Gastroesophageal sphincter (tissue), 4 donors: ENCODE data around the gene ACADVL. TPM values are rescaled to one million over a fixed set of nuclear protein-coding genes. Genes with fewer than 3 reads are reported as not detected.

ENCODE experiments used
- ATAC-seq: fragments of 150-250 bp; one replicate; pipeline ENCODE4 v1.9.1; 2016; ENCODE audit warnings: mild to moderate bottlenecking, moderate library complexity
- H3K27ac ChIP-seq, 4 donors: fragments of 200-600 bp; sonication (generic) in 3 of 4; 1 replicate in 3 of 4; 2 replicates in 1 of 4; pipeline ENCODE4 v1.5.1; 2016 to 2019
- H3K27me3 ChIP-seq: fragments of 200-600 bp; sonication (generic); one replicate; pipeline ENCODE4 v1.5.1; 2019
- H3K36me3 ChIP-seq, 2 donors: fragments of 200-600 bp; sonication (generic); one replicate each; pipeline ENCODE4 v1.5.1; 2019; ENCODE audit warnings: control low read depth in 1 of 2
- H3K4me1 ChIP-seq, 3 donors: fragments of 200-600 bp; sonication (generic); 1 replicate in 2 of 3; 2 replicates in 1 of 3; pipeline ENCODE4 v1.5.1; 2016 to 2019; ENCODE audit warnings: control low read depth in 2 of 3
- H3K4me3 ChIP-seq, 2 donors: fragments of 200-600 bp; sonication (generic); one replicate each; pipeline ENCODE4 v1.5.1; 2019; ENCODE audit warnings: mild to moderate bottlenecking in 1 of 2, moderate library complexity in 1 of 2
- H3K9me3 ChIP-seq, 3 donors: fragments of 200-600 bp; sonication (generic); one replicate each; pipeline ENCODE4 v1.5.1; 2017 to 2019; ENCODE audit warnings: control low read depth in 2 of 3
- CTCF ChIP-seq, 4 experiments: fragments of 200-600 bp in 2 of 4; fragments of 450-650 bp in 2 of 4; sonication (generic) in 1 of 4; IDR thresholded peaks; one replicate each; pipeline ENCODE4 v1.5.1; 2017 to 2019; ENCODE audit warnings: antibody characterized with exemption in 4 of 4, mild to moderate bottlenecking in 2 of 4, moderate library complexity in 2 of 4
- EP300 ChIP-seq: sonication (generic); formaldehyde crosslinking; IDR thresholded peaks from one replicate; pipeline ENCODE4 v1.6.1; 2017; ENCODE audit warnings: antibody characterized with exemption, mild to moderate bottlenecking
- POLR2A ChIP-seq, 2 donors: fragments of 450-650 bp; IDR thresholded peaks; one replicate each; pipeline ENCODE4 v1.6.1; 2017; ENCODE audit warnings: antibody characterized with exemption in 2 of 2, mild to moderate bottlenecking in 2 of 2, moderate library complexity in 1 of 2
- POLR2AphosphoS5 ChIP-seq: sonication (generic); formaldehyde crosslinking; IDR thresholded peaks from one replicate; pipeline ENCODE4 v1.6.1; 2017; ENCODE audit warnings: antibody characterized with exemption
- WGBS, 2 donors: methylation state at CpG; one replicate each; pipeline ENCODE4 v1.1.5; 2018; ENCODE audit warnings: low coverage in 1 of 2; 5-methylcytosine and 5-hydroxymethylcytosine counted together
- total RNA-seq, 4 donors: library from RNA; depleted of rRNA; stranded (reverse); fragments of >200 nt; gene quantifications; one replicate each; pipeline ENCODE4 v1.1.0, GENCODE V29; 2016

ACADVL gene
- total RNA-seq, 4 donors from 2014 or later: 331 to 508 (median 475) TPM

DNA sequence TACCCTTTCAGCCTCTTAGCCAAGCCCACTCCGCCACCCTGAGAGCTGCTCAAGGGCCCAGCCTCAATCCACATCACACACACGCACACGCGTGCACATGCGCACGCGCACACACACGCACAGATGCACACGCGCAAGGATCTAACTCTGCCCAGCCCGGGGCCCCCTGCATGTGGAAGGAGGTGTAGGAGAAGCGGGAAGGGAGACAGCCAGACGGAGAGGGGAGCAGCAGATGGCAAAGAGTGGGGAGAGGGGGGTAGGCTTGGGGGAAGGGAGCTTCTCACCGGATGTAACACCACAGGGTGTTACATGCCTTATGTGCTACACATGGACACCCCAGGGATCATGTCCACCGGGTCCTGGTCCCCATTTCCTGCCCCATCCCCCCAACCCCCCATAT is 15.4 kb upstream of the ACADVL start:
- WGBS, 2 donors: 10 to 36% methylated on average over 2 to 6 of the region's 15 CpGs
- Histone ChIP-seq H3K27ac (peak overlapping the region in 3 of 4 donors; percentile 71 to 84 (median 72)), H3K4me1 (peaks cover 0 to 49% (median 3%) of the 10 kb centered on the region in 3 donors), H3K9me3 (no peaks in the 10 kb centered on the region), H3K27me3 (no peaks in the 10 kb centered on the region), H3K36me3 (peaks cover 0 to 41% of the 10 kb centered on the region in 2 donors), H3K4me3 (peak overlapping the region; percentile 57 to 59)
- TF ChIP-seq CTCF (IDR thresholded peaks at IDR 0.05) (no peak), POLR2AphosphoS5 (no peak), EP300 (no peak), POLR2A (IDR thresholded peaks at IDR 0.05) (no peak)
- ATAC-seq: no peak

- H3K9me3 ChIP-seq: no peaks in the 10 kb centered on the region
- H3K4me3 ChIP-seq: peak overlapping the region; percentile 57 to 59
- peak; percentile 95 for ATAC-seq
- H3K36me3 ChIP-seq: peaks cover 0 to 40% of the 10 kb centered on the region in 2 donors
- 0% methylated on average over 2 to 20 of the region's 34 CpGs for WGBS, 2 donors
- TF ChIP-seq EP300 (no peak), POLR2A (IDR thresholded peaks at IDR 0.05) (peak in 1 of 2 donors; percentile 9), POLR2AphosphoS5 (peak; percentile 27), CTCF (IDR thresholded peaks at IDR 0.05) (no peak)
- H3K27me3 ChIP-seq: no peaks in the 10 kb centered on the region
- H3K4me1 ChIP-seq: peaks cover 0 to 49% (median 3%) of the 10 kb centered on the region in 3 donors
- peak overlapping the region; percentile 30 to 84 (median 72) for H3K27ac ChIP-seq
Observed at GRCh38 chr17:7204828-7205461, 14.8 kb upstream of the ACADVL start.

GRCh38 chr17:7205561-7205960 is 14.2 kb upstream of the ACADVL start:
- 33 to 48% methylated on average over 3 to 15 of the region's 15 CpGs for WGBS, 2 donors
- TF ChIP-seq POLR2A (IDR thresholded peaks at IDR 0.05): no peak
- no peak for TF ChIP-seq CTCF (IDR thresholded peaks at IDR 0.05)
- TF ChIP-seq EP300: no peak
- no peak for TF ChIP-seq POLR2AphosphoS5
- peak overlapping the region; percentile 57 to 59 for H3K4me3 ChIP-seq
- H3K27ac ChIP-seq: peak overlapping the region; percentile 30 to 84 (median 72)
- H3K4me1 ChIP-seq: peaks cover 0 to 49% (median 3%) of the 10 kb centered on the region in 3 donors
- peaks cover 0 to 34% of the 10 kb centered on the region in 2 donors for H3K36me3 ChIP-seq
- H3K27me3 ChIP-seq: no peaks in the 10 kb centered on the region
- ATAC-seq: no peak
- H3K9me3 ChIP-seq: no peaks in the 10 kb centered on the region

DNA sequence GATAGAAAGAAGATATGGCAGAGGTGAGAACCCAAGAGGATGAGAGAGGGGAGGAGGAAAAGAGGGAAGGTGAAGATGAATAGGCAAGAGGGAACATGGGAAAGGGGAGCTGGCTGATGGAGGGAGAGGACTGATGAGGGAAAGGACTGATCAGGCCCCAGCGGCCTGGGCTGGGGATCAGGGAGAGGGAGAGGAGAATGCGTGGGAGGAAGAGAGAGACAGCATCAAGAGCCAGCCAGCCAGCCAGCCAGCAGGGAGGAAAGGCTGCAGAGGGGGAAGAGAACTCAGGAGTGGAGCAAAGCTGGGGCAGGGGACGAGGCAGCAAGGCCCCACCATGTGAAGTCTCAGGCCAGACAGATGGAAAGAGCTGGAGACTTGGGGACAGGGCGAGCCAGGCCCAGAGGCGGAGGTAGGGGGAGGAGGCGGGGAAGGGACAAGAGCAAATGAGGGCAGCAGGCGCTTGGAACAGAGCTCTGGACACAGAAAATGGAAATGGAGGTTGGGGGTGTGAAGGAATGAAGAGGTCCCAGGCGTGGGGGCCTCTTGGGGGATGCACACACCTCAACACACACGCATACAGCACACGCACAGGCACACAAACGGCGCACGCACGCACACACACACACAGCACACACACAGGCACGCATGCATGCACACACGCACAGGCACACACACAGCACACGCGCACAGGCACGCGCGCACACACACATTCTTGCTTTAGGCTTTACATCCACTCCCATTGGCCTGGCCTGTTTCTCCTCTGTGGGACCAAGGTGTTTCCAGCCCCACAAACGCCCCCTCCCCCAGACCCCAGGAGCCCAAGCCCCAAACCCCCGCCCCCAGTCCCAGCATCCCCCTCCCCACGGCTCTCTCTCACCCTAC is 12.4 kb upstream of the ACADVL start:
- TF ChIP-seq CTCF (IDR thresholded peaks at IDR 0.05) (no peak), POLR2A (IDR thresholded peaks at IDR 0.05) (no peak), POLR2AphosphoS5 (no peak), EP300 (no peak)
- 42 to 54% methylated on average over 2 to 14 of the region's 24 CpGs for WGBS, 2 donors
- H3K9me3 ChIP-seq: no peaks in the 10 kb centered on the region
- H3K27me3 ChIP-seq: no peaks in the 10 kb centered on the region
- no peak for ATAC-seq
- peaks cover 0 to 61% (median 3%) of the 10 kb centered on the region in 3 donors for H3K4me1 ChIP-seq
- peak overlapping the region in 1 of 4 donors; percentile 24 for H3K27ac ChIP-seq
- no peak overlapping the region for H3K4me3 ChIP-seq
- peaks cover 0 to 17% of the 10 kb centered on the region in 2 donors for H3K36me3 ChIP-seq
